Neuron (in vitro differentiated cells): ENCODE results near the gene WDR19.
"Not testable (repeated sequence)": the region's sequence is repeated elsewhere in the genome, so short reads cannot be mapped to it uniquely, and the experiment has no call there.

ENCODE experiments used
- H2AFZ ChIP-seq: one replicate; pipeline ENCODE4 v1.6.1; 2013; ENCODE audit warnings: low read depth, mild to moderate bottlenecking, inconsistent platforms, low read length, moderate library complexity
- H3K27me3 ChIP-seq: one replicate; pipeline ENCODE4 v1.6.1; 2013; ENCODE audit warnings: low read length; ENCODE audit not compliant: insufficient read depth
- H3K36me3 ChIP-seq: one replicate; pipeline ENCODE4 v1.6.1; 2013; ENCODE audit warnings: low read length; ENCODE audit not compliant: insufficient read depth
- H3K4me1 ChIP-seq: one replicate; pipeline ENCODE4 v1.6.1; 2013; ENCODE audit warnings: low read length; ENCODE audit not compliant: insufficient read depth
- H3K4me3 ChIP-seq: 2 replicates; pipeline ENCODE4 v1.5.1; 2013; ENCODE audit warnings: mild to moderate bottlenecking, low read length, moderate library complexity
- H3K9me3 ChIP-seq: one replicate; pipeline ENCODE4 v1.6.1; 2013; ENCODE audit warnings: low read length

WDR19 gene

GRCh38 chr4:39237179-39237578, 54.9 kb downstream of the WDR19 start:
- H3K36me3 ChIP-seq: peaks cover 37% of the 10 kb centered on the region

GRCh38 chr4:39243462-39243861, 61.1 kb downstream of the WDR19 start:
- Histone ChIP-seq H3K27me3 (no peaks in the 10 kb centered on the region), H3K4me3 (no peak overlapping the region), H3K9me3 (peaks cover 12% of the 10 kb centered on the region), H3K4me1 (no peaks in the 10 kb centered on the region), H3K36me3 (peaks cover 30% of the 10 kb centered on the region), H2AFZ (no peak overlapping the region)

More at GRCh38 chr4:39237179-39237578, 54.9 kb downstream of the WDR19 start:
- H2AFZ ChIP-seq: no peak overlapping the region
- H3K4me1 ChIP-seq: no peaks in the 10 kb centered on the region
- no peaks in the 10 kb centered on the region for H3K9me3 ChIP-seq
- H3K4me3 ChIP-seq: no peak overlapping the region
- H3K27me3 ChIP-seq: no peaks in the 10 kb centered on the region

GRCh38 chr4:39255266-39255665, 72.9 kb downstream of the WDR19 start:
- no peaks in the 10 kb centered on the region for H3K4me1 ChIP-seq
- no peaks in the 10 kb centered on the region for H3K9me3 ChIP-seq
- H3K27me3 ChIP-seq: no peaks in the 10 kb centered on the region
- peaks cover 40% of the 10 kb centered on the region for H3K36me3 ChIP-seq
- H2AFZ ChIP-seq: no peak overlapping the region
- H3K4me3 ChIP-seq: no peak overlapping the region

GRCh38 chr4:39255871-39256270, 73.5 kb downstream of the WDR19 start:
- no peak overlapping the region for H2AFZ ChIP-seq
- H3K4me3 ChIP-seq: no peak overlapping the region
- no peaks in the 10 kb centered on the region for H3K27me3 ChIP-seq
- no peaks in the 10 kb centered on the region for H3K4me1 ChIP-seq
- H3K9me3 ChIP-seq: no peaks in the 10 kb centered on the region
- peaks cover 44% of the 10 kb centered on the region for H3K36me3 ChIP-seq

- Histone ChIP-seq H2AFZ (no peak overlapping the region), H3K9me3 (no peaks in the 10 kb centered on the region), H3K27me3 (no peaks in the 10 kb centered on the region), H3K4me3 (no peak overlapping the region), H3K36me3 (peaks cover 47% of the 10 kb centered on the region), H3K4me1 (peaks cover 3% of the 10 kb centered on the region)
These were observed 74.1 kb downstream of the WDR19 start for GRCh38 chr4:39256436-39256835.

GRCh38 chr4:39259571-39260330, 77.4 kb downstream of the WDR19 start:
- peaks cover 5% of the 10 kb centered on the region for H3K4me1 ChIP-seq
- no peaks in the 10 kb centered on the region for H3K9me3 ChIP-seq
- H3K27me3 ChIP-seq: no peaks in the 10 kb centered on the region
- H2AFZ ChIP-seq: no peak overlapping the region
- H3K36me3 ChIP-seq: peaks cover 50% of the 10 kb centered on the region
- no peak overlapping the region for H3K4me3 ChIP-seq

- H2AFZ ChIP-seq: no peak overlapping the region
- no peaks in the 10 kb centered on the region for H3K27me3 ChIP-seq
- peaks cover 5% of the 10 kb centered on the region for H3K4me1 ChIP-seq
- no peaks in the 10 kb centered on the region for H3K9me3 ChIP-seq
- H3K36me3 ChIP-seq: peaks cover 43% of the 10 kb centered on the region
- no peak overlapping the region for H3K4me3 ChIP-seq
These were observed 81.6 kb downstream of the WDR19 start for GRCh38 chr4:39263895-39264294.

GRCh38 chr4:39274503-39274902, 92.2 kb downstream of the WDR19 start:
- Histone ChIP-seq H3K9me3 (no peaks in the 10 kb centered on the region), H3K27me3 (no peaks in the 10 kb centered on the region), H3K4me1 (no peaks in the 10 kb centered on the region), H3K4me3 (no peak overlapping the region), H2AFZ (no peak overlapping the region), H3K36me3 (peaks cover 67% of the 10 kb centered on the region)

GRCh38 chr4:39277661-39278060, 95.3 kb downstream of the WDR19 start:
- not testable (repeated sequence) for H3K4me1 ChIP-seq, H3K9me3 ChIP-seq, H3K4me3 ChIP-seq, H2AFZ ChIP-seq, H3K27me3 ChIP-seq
- H3K36me3 ChIP-seq: peaks cover 67% of the 10 kb centered on the region

GRCh38 chr4:39278476-39278875, 96.1 kb downstream of the WDR19 start:
- H3K27me3 ChIP-seq: no peaks in the 10 kb centered on the region
- peaks cover 64% of the 10 kb centered on the region for H3K36me3 ChIP-seq
- H2AFZ ChIP-seq: no peak overlapping the region
- no peaks in the 10 kb centered on the region for H3K4me1 ChIP-seq
- H3K9me3 ChIP-seq: no peaks in the 10 kb centered on the region
- H3K4me3 ChIP-seq: no peak overlapping the region

- Histone ChIP-seq H2AFZ (no peak overlapping the region), H3K4me3 (no peak overlapping the region), H3K27me3 (no peaks in the 10 kb centered on the region), H3K4me1 (no peaks in the 10 kb centered on the region), H3K9me3 (no peaks in the 10 kb centered on the region), H3K36me3 (peaks cover 61% of the 10 kb centered on the region)
These were observed 97.1 kb downstream of the WDR19 start for GRCh38 chr4:39279416-39279815.

- no peaks in the 10 kb centered on the region for H3K9me3 ChIP-seq
- peaks cover 57% of the 10 kb centered on the region for H3K36me3 ChIP-seq
- no peaks in the 10 kb centered on the region for H3K4me1 ChIP-seq
- no peaks in the 10 kb centered on the region for H3K27me3 ChIP-seq
- no peak overlapping the region for H3K4me3 ChIP-seq
- no peak overlapping the region for H2AFZ ChIP-seq
These were observed 98.4 kb downstream of the WDR19 start for GRCh38 chr4:39280770-39281169.

GRCh38 chr4:39285111-39285795, 102.9 kb downstream of the WDR19 start:
- H3K36me3 ChIP-seq: peaks cover 69% of the 10 kb centered on the region
- H3K27me3 ChIP-seq: no peaks in the 10 kb centered on the region
- H2AFZ ChIP-seq: no peak overlapping the region
- no peaks in the 10 kb centered on the region for H3K4me1 ChIP-seq
- H3K4me3 ChIP-seq: no peak overlapping the region
- no peaks in the 10 kb centered on the region for H3K9me3 ChIP-seq
